Measurements from ENCODE around the gene FUOM.

The FUOM gene

DNA sequence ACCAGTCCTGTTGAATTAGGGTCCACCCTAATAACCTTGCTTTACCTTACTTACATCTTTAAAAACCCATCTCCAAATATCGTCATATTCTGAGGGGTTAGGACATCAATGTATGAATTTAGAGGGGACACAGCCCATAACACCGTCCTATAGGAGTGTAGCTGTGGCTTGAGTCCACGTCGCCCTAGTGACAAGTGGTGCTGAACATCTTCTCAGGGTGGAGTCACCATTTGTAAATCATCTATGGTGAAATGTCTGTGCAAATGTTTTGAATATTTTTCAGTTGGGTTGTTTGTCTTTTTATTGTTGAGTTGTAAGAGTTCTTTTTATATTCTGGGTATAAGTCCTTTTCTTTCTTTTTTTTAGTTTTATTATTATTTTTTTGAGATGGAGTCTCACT, 15.8 kb downstream of the FUOM start:
- no peak for DNase-seq (ENCODE audit: low read depth)
- TF ChIP-seq, protein P1, sequence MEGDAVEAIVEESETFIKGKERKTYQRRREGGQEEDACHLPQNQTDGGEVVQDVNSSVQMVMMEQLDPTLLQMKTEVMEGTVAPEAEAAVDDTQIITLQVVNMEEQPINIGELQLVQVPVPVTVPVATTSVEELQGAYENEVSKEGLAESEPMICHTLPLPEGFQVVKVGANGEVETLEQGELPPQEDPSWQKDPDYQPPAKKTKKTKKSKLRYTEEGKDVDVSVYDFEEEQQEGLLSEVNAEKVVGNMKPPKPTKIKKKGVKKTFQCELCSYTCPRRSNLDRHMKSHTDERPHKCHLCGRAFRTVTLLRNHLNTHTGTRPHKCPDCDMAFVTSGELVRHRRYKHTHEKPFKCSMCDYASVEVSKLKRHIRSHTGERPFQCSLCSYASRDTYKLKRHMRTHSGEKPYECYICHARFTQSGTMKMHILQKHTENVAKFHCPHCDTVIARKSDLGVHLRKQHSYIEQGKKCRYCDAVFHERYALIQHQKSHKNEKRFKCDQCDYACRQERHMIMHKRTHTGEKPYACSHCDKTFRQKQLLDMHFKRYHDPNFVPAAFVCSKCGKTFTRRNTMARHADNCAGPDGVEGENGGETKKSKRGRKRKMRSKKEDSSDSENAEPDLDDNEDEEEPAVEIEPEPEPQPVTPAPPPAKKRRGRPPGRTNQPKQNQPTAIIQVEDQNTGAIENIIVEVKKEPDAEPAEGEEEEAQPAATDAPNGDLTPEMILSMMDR (conservative IDR thresholded peaks at IDR 0.05; ENCODE audit: low read length): no peak

DNA sequence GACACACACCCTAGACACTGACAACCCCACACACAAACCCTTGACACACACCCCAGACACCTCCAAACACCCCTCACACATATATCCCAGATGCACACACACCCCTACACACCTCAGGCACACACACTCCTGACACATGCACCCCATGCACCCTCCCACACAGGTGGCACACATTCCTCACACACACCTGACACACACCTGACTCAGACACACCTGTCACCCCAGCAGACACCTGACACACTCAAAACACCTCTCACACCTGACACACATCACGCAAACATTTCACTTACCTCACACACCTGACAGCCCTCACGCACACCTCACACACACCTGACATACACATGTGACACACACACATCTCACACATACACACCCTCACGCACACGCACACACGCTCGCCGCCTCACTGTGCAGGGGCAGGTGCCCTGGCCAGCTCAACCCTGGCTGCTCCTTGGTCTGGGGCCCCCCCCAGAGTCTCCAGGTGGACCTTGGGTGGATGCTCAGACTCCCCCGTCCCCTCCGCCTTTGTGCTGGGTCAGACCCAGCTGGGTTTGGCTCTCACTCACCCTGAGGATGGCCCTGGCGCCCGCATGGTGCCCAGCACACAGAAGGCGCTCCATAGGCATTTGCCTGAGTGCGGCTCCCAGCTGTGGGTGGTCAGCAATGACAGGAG, 18.0 kb downstream of the FUOM start:
- no peak overlapping the region for H3K4me3 ChIP-seq (ENCODE audit: low read length)
- TF ChIP-seq, protein P1 (conservative IDR thresholded peaks at IDR 0.05; ENCODE audit: low read length): no peak
- DNase-seq (ENCODE audit: low read depth): no peak

More for the DNA sequence above, 15.8 kb downstream of the FUOM start:
- no peak overlapping the region for H3K4me3 ChIP-seq (ENCODE audit: low read length)

DNA sequence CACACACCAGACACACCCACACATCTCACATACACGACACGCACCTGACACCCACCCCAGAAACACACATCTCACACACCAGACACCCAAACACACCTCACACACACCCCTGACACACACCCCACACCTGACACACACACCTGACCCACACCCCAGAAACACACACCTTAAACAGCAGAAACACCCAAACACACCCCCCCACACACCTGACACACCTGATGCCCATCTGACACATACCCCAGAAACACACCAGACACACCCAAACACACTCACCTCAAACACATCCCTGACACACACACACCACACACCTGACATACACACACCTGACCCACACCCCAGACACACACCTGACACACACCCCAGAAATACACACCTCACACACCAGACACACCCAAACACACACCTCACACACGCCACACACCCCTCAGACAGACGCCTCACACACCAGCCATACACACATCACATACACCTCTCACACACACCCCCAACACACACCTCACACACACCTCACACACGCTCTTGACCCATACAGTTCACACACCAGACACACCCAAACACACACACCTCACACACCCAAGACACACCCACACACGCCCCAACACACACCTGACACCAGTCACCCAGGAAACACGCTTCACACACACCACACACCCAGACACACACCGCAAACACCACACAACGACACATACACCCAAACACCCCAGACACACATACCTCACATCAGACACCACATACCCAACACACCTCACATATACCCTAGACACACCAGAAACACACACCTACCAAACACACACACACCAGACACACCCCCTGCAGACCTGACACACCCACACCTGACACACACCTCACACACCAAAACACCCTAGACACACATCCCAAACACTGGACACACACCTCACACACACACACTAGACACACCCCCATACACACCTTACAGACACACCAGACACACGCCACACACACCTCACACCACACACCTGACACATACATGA, 19.4 kb downstream of the FUOM start:
- H3K4me3 ChIP-seq (ENCODE audit: low read length): no peak overlapping the region
- TF ChIP-seq, protein P1 (conservative IDR thresholded peaks at IDR 0.05; ENCODE audit: low read length): no peak
- no peak for DNase-seq (ENCODE audit: low read depth)

DNA sequence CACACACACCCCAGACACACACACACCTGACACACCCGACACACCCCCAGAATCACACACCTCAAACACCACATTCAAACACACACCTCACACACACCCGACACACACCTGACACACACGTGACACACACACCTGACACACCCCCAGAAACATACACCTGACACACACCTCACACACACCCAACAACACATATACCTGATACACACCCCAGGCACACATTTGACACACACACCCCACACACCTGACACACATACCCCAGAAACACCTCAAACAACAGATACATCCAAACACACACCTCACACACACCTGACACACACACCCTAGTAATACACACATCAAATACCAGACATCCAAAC, 20.5 kb downstream of the FUOM start:
- TF ChIP-seq, protein P1 (conservative IDR thresholded peaks at IDR 0.05; ENCODE audit: low read length): no peak
- no peak for DNase-seq (ENCODE audit: low read depth)
- H3K4me3 ChIP-seq (ENCODE audit: low read length): no peak overlapping the region

DNA sequence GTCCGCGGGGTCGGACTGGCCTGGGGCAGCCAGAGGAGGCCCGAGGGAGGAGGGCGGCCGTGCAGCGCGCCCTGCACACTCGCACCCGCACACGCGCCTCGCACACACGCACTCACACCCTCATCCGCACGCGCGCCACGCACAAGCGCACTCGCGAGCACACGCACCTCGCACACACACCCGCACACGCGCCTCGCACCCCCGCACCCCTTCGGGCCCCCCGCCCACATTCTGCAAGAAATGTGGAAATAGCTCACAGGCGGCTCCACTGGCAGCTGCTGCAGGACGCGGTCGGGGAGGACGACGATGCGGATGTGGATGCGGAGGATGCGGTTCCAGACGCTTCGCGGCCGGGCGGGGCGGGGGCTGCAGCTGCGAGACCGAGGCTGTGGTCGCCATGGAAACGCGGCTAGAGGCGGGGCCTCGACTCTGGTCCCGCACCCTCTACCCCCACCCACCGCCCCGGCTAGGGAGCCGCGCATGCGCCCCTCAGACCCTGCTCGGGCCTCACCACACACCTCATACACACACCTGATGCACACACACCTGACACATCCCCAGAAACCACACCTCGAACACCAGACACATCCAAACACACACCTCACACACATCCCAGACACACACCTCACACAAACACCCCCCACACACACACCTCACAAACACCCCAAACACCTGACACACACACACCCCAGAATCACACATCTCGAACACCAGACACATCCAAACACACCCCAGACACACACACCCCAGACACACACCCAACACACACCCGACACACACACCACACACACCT, 21.0 kb downstream of the FUOM start, which contains the start of gene CALY:
Gene CALY (minus strand): TSS at position 320 of the 793 bp plus-strand sequence. CDS start 7,907 bp downstream, outside the sequence.
- H3K4me3 ChIP-seq (ENCODE audit: low read length): no peak within 1 kb of the TSS
- DNase-seq (ENCODE audit: low read depth): no peak
- TF ChIP-seq, protein P1 (conservative IDR thresholded peaks at IDR 0.05; ENCODE audit: low read length): no peak

DNA sequence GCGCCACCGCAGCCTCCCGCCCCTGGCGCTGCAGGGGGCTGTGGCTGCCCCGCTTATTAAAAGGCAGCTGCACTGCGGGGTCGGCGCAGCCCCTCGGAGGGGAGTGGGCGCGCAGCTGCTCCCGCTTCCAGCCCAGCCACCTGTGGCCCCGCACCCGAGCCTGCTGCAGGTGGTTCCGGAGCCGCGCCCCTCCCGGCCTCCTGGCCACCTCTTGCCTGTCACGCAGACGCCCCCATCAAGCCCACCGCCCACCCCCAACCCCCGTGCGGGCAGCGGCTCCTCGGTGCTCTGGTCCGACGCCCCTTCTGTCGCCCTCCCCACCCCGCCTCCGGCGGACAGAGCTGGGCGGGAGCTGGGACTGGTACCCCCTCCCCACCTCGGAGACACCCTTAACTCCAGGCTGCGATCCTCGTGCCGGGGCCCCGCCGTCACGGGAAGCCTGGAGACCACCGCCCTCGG, 21.7 kb downstream of the FUOM start:
- no peak overlapping the region for H3K4me3 ChIP-seq (ENCODE audit: low read length)
- no peak for DNase-seq (ENCODE audit: low read depth)
- TF ChIP-seq, protein P1 (conservative IDR thresholded peaks at IDR 0.05; ENCODE audit: low read length): no peak
